Measurements from ENCODE around the gene SIGLEC12.

The SIGLEC12 gene

DNA sequence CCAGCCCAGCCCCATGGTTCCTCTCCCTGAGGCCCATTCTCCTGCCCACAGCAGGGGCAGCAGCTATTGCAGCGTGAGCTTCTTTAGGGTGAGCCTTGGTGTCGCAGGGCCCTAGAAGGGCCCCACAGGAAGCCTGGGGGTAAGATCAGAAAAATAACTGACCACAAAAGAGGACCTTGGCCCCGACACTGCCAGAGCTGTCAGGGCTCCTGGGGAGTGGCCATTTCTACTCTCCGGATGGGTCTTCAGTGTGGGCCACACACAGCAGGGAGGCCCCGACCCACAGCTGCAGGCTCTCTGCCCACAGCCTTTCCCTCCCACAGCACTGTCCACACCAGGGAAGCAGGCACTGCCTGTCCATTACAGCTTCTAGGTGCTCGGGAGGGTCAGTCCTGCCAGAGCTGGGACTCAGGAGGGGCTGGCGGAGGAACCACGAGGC lies 39.9 kb downstream of the SIGLEC12 start:
- no peak for TF ChIP-seq ZC3H10 (CRISPR knock-in tag; IDR thresholded peaks at IDR 0.05)
- TF ChIP-seq ZFP3 (CRISPR knock-in tag; IDR thresholded peaks at IDR 0.05), result no peak
- no peak for TF ChIP-seq ISL1 (CRISPR knock-in tag; IDR thresholded peaks at IDR 0.05)
- TF ChIP-seq SNAI2 (CRISPR knock-in tag; IDR thresholded peaks at IDR 0.05), result no peak
- no peak for TF ChIP-seq TCF4 (CRISPR knock-in tag; IDR thresholded peaks at IDR 0.05; ENCODE audit: borderline replicate concordance)
- TF ChIP-seq ZNF70 (CRISPR knock-in tag; IDR thresholded peaks at IDR 0.05), result no peak
- no peak for TF ChIP-seq TOX (CRISPR knock-in tag; IDR thresholded peaks at IDR 0.05; ENCODE audit: borderline replicate concordance)
- TF ChIP-seq CSDC2 (CRISPR knock-in tag; IDR thresholded peaks at IDR 0.05), result no peak
- TF ChIP-seq, protein P1, sequence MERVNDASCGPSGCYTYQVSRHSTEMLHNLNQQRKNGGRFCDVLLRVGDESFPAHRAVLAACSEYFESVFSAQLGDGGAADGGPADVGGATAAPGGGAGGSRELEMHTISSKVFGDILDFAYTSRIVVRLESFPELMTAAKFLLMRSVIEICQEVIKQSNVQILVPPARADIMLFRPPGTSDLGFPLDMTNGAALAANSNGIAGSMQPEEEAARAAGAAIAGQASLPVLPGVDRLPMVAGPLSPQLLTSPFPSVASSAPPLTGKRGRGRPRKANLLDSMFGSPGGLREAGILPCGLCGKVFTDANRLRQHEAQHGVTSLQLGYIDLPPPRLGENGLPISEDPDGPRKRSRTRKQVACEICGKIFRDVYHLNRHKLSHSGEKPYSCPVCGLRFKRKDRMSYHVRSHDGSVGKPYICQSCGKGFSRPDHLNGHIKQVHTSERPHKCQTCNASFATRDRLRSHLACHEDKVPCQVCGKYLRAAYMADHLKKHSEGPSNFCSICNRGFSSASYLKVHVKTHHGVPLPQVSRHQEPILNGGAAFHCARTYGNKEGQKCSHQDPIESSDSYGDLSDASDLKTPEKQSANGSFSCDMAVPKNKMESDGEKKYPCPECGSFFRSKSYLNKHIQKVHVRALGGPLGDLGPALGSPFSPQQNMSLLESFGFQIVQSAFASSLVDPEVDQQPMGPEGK (CRISPR knock-in tag; IDR thresholded peaks at IDR 0.05; ENCODE audit: borderline replicate concordance), result no peak
- TF ChIP-seq ZNF565 (CRISPR knock-in tag; conservative IDR thresholded peaks at IDR 0.05; ENCODE audit: low read depth), result no peak
- no peak for ATAC-seq

DNA sequence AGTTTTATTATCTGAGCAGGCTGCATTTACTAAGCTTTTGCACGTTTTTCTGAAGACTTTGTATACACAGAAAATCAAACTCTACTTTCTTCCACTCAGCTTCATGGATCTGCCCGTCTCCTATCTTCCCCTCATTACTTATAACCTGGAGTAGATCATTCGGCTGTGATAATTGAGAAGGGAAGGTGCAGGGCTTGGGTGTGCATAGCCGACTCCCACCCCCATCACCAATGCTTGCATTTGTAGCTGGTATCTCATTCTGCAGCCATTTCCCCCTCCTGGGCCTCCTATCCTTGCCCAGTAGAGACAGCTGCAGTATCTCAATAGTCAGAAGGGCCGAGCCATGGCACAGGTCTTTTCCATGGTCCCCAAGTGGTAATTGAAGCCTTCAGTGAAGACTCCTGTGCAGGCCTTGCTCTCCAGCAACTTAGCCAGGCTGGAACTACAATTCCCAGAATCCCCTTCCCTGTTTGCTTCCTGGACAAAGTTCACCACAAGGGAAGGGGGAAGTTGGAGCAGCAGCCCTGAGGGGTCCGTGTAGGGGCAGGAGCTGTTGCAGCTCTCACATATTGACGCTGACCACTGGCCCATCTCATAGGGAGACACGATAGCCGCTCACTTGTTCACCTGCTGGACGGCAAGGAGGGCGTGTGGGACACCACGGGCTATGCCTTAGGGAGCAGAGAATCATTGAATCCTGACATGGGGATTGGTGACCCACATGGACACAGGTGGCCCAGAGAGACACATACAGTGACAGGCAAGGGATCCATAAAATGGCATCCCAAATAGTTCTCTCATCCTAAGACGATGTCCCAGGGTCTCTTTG lies 41.2 kb downstream of the SIGLEC12 start:
- TF ChIP-seq, protein P1 (CRISPR knock-in tag; IDR thresholded peaks at IDR 0.05; ENCODE audit: borderline replicate concordance), result no peak
- no peak for TF ChIP-seq ZFP30 (CRISPR knock-in tag; IDR thresholded peaks at IDR 0.05)
- TF ChIP-seq, protein P2, sequence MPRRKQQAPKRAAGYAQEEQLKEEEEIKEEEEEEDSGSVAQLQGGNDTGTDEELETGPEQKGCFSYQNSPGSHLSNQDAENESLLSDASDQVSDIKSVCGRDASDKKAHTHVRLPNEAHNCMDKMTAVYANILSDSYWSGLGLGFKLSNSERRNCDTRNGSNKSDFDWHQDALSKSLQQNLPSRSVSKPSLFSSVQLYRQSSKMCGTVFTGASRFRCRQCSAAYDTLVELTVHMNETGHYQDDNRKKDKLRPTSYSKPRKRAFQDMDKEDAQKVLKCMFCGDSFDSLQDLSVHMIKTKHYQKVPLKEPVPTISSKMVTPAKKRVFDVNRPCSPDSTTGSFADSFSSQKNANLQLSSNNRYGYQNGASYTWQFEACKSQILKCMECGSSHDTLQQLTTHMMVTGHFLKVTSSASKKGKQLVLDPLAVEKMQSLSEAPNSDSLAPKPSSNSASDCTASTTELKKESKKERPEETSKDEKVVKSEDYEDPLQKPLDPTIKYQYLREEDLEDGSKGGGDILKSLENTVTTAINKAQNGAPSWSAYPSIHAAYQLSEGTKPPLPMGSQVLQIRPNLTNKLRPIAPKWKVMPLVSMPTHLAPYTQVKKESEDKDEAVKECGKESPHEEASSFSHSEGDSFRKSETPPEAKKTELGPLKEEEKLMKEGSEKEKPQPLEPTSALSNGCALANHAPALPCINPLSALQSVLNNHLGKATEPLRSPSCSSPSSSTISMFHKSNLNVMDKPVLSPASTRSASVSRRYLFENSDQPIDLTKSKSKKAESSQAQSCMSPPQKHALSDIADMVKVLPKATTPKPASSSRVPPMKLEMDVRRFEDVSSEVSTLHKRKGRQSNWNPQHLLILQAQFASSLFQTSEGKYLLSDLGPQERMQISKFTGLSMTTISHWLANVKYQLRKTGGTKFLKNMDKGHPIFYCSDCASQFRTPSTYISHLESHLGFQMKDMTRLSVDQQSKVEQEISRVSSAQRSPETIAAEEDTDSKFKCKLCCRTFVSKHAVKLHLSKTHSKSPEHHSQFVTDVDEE (CRISPR knock-in tag; IDR thresholded peaks at IDR 0.05), result no peak
- TF ChIP-seq BACH2 (CRISPR knock-in tag; IDR thresholded peaks at IDR 0.05; ENCODE audit: borderline replicate concordance), result no peak
- no peak for TF ChIP-seq ZNF70 (CRISPR knock-in tag; IDR thresholded peaks at IDR 0.05)
- TF ChIP-seq ARNTL (CRISPR knock-in tag; IDR thresholded peaks at IDR 0.05; ENCODE audit: borderline replicate concordance, low read depth), result no peak
- TF ChIP-seq, protein P3, sequence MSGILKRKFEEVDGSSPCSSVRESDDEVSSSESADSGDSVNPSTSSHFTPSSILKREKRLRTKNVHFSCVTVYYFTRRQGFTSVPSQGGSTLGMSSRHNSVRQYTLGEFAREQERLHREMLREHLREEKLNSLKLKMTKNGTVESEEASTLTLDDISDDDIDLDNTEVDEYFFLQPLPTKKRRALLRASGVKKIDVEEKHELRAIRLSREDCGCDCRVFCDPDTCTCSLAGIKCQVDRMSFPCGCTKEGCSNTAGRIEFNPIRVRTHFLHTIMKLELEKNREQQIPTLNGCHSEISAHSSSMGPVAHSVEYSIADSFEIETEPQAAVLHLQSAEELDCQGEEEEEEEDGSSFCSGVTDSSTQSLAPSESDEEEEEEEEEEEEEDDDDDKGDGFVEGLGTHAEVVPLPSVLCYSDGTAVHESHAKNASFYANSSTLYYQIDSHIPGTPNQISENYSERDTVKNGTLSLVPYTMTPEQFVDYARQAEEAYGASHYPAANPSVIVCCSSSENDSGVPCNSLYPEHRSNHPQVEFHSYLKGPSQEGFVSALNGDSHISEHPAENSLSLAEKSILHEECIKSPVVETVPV (CRISPR knock-in tag; IDR thresholded peaks at IDR 0.05), result no peak
- TF ChIP-seq PPARA (CRISPR knock-in tag; IDR thresholded peaks at IDR 0.05; ENCODE audit: borderline replicate concordance), result no peak
- TF ChIP-seq TCF4 (CRISPR knock-in tag; IDR thresholded peaks at IDR 0.05; ENCODE audit: borderline replicate concordance), result no peak
- ATAC-seq, result peak; percentile 35; the same call in 2 of the 3 replicates

- no peak for ATAC-seq
- TF ChIP-seq ZNF565 (CRISPR knock-in tag; conservative IDR thresholded peaks at IDR 0.05; ENCODE audit: low read depth) (no peak), CREB5 (CRISPR knock-in tag; IDR thresholded peaks at IDR 0.05; ENCODE audit: low read depth) (no peak), CSDC2 (CRISPR knock-in tag; IDR thresholded peaks at IDR 0.05) (no peak), ISL1 (CRISPR knock-in tag; IDR thresholded peaks at IDR 0.05) (no peak), GLIS3 (CRISPR knock-in tag; IDR thresholded peaks at IDR 0.05) (no peak), PPARA (CRISPR knock-in tag; IDR thresholded peaks at IDR 0.05; ENCODE audit: borderline replicate concordance) (no peak), OSR1 (CRISPR knock-in tag; IDR thresholded peaks at IDR 0.05) (no peak), TCF4 (CRISPR knock-in tag; IDR thresholded peaks at IDR 0.05; ENCODE audit: borderline replicate concordance) (no peak), SNAI2 (CRISPR knock-in tag; IDR thresholded peaks at IDR 0.05) (no peak)
- TF ChIP-seq, protein P1 (CRISPR knock-in tag; IDR thresholded peaks at IDR 0.05; ENCODE audit: borderline replicate concordance), result no peak
- TF ChIP-seq, protein P2 (CRISPR knock-in tag; IDR thresholded peaks at IDR 0.05), result no peak
These were observed 42.6 kb downstream of the SIGLEC12 start for GRCh38 chr19:51458899-51459505.
